Upper lobe of right lung (tissue), 1 donor: ENCODE data around the gene WBP1L. TPM values are rescaled to one million over a fixed set of nuclear protein-coding genes. Genes with fewer than 3 reads are reported as not detected.

Experiments
- ATAC-seq: fragments of 200-7000 bp; cut with Tn5 transposase; one replicate; pipeline ENCODE4 v1.9.1; 2020; ENCODE audit warnings: mild to moderate bottlenecking, moderate library complexity
- DNase-seq: peaks from one replicate; pipeline ENCODE4 v3.0.0-alpha.2; 2020
- H3K27ac ChIP-seq: fragments of 200-600 bp; one replicate; pipeline ENCODE4 v1.8.0; 2022
- H3K27me3 ChIP-seq: fragments of 200-600 bp; one replicate; pipeline ENCODE4 v1.8.0; 2022; ENCODE audit warnings: mild to moderate bottlenecking
- H3K36me3 ChIP-seq: fragments of 200-600 bp; one replicate; pipeline ENCODE4 v1.8.0; 2022
- H3K4me1 ChIP-seq: fragments of 200-600 bp; one replicate; pipeline ENCODE4 v1.8.0; 2022
- H3K4me3 ChIP-seq: fragments of 200-600 bp; one replicate; pipeline ENCODE4 v1.8.0; 2022; ENCODE audit warnings: mild to moderate bottlenecking
- H3K9me3 ChIP-seq: fragments of 200-600 bp; one replicate; pipeline ENCODE4 v1.8.0; 2022
- intact Hi-C: fragments of 100-400 bp; cut with DNase I; formaldehyde crosslinking; loops from one replicate; pipeline ENCODE4 v1.11.0; 2022
- total RNA-seq: library from RNA; stranded (reverse); fragmentation: NEBNext Ultra II Directional; extraction: Animal tissue kit (Norgen Biotek cat#: 25700); gene quantifications from one replicate; pipeline ENCODE4 v1.2.1, GENCODE V29; 2021
- TF ChIP-seq, protein P1 (sequence below): fragments of 200-600 bp; IDR thresholded peaks from one replicate; pipeline ENCODE4 v1.8.0; 2022; ENCODE audit warnings: antibody characterized with exemption
- donor health status: DM: no; HTN: yes; CAD: no; lungs with severe emphysema.

Gene WBP1L
- total RNA-seq, 1 donor from 2014 or later = 49.0 TPM

DNA sequence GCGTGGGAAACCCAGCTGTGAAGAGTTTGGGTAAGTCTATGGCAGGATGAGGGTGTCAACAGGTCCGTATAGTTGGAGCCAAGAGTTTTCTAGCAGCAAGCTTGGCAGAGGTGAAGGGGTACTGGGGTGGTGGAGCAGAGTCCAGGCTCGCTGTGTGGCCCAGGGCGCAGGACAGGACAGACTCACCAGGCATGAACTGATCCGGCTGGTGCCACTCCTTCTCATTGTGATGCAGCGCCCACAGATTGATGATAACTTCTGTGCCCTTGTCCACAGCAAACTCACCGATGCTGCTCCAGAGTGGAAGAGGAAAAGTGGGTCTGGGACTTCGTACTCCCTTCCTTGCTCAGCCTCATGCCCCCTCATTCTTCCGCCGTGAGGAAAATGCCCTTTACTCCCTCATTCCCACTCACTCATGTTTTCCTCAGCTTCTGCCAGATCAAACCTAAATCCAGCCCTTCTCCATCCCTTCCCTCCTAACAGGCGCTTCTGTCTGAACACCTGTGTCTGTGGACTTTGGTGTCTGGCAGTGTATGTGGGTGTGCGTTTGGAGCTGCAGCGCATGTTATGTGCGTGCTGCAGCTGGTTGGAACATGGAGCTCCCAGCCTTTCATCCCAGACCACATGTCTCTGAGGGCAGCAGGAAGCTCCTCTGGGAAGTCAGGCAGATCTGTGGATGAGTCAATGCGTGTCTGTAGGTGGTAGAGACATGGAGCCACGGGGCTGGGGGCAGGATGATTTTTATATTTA, 87.7 kb downstream of the WBP1L start:
- intact Hi-C loops = loop anchor here (10.0 kb wide), 1 partner anchor 73 kb away; no protein-coding TSS in a partner anchor
- TF ChIP-seq, protein P1, sequence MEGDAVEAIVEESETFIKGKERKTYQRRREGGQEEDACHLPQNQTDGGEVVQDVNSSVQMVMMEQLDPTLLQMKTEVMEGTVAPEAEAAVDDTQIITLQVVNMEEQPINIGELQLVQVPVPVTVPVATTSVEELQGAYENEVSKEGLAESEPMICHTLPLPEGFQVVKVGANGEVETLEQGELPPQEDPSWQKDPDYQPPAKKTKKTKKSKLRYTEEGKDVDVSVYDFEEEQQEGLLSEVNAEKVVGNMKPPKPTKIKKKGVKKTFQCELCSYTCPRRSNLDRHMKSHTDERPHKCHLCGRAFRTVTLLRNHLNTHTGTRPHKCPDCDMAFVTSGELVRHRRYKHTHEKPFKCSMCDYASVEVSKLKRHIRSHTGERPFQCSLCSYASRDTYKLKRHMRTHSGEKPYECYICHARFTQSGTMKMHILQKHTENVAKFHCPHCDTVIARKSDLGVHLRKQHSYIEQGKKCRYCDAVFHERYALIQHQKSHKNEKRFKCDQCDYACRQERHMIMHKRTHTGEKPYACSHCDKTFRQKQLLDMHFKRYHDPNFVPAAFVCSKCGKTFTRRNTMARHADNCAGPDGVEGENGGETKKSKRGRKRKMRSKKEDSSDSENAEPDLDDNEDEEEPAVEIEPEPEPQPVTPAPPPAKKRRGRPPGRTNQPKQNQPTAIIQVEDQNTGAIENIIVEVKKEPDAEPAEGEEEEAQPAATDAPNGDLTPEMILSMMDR = no peak
- no peak overlapping the region for H3K4me3 ChIP-seq
- H3K27me3 ChIP-seq = no peaks in the 10 kb centered on the region
- ATAC-seq = no peak
- H3K4me1 ChIP-seq = no peaks in the 10 kb centered on the region
- H3K36me3 ChIP-seq = no peaks in the 10 kb centered on the region
- H3K9me3 ChIP-seq = no peaks in the 10 kb centered on the region
- H3K27ac ChIP-seq = no peak overlapping the region
- no peak for DNase-seq

DNA sequence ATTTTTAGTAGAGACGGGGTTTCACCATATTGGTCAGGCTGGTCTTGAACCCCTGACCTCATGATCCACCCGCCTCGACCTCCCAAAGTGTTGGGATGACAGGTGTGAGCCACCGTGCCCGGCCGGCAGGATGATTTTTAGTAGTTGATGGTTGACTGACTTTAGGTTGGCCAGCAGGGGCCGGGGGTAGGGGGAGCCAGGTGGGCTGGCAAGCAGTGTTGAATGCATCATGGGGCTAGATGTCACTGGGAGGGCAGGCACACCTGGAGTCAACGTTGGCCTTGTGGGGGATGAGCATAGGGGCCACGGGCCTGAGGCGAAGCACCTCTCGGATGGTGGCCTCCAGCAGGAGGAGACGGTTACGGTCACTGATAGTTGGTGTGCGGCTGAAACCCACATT, 88.5 kb downstream of the WBP1L start:
- TF ChIP-seq, protein P1 = no peak
- Histone ChIP-seq H3K27ac (no peak overlapping the region), H3K4me3 (no peak overlapping the region), H3K9me3 (no peaks in the 10 kb centered on the region), H3K27me3 (no peaks in the 10 kb centered on the region), H3K36me3 (no peaks in the 10 kb centered on the region), H3K4me1 (no peaks in the 10 kb centered on the region)
- no peak for ATAC-seq
- intact Hi-C loops = loop anchor here (10.0 kb wide), 1 partner anchor 73 kb away; no protein-coding TSS in a partner anchor
- DNase-seq = no peak

DNA sequence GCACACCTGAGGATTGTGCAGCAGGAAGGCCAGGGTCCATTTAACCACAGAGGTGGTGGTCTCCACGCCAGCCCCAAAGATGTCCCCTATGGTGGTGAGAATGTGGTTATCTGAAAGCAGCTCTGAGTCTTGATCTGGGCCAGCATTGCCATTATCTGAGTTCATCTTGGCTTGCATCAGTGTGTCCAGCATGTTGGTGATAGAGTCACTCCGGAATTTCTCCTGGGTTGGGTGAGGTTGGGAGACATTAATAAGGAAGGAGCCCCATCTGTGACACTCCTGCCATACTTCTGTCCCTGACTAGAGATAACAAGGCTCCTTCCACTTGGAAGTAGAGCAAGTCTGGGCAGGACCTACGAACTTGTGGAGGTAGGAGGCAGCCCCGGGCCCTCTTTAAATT, 89.2 kb downstream of the WBP1L start:
- H3K4me1 ChIP-seq = no peaks in the 10 kb centered on the region
- no peaks in the 10 kb centered on the region for H3K36me3 ChIP-seq
- H3K27ac ChIP-seq = no peak overlapping the region
- H3K4me3 ChIP-seq = no peak overlapping the region
- H3K27me3 ChIP-seq = no peaks in the 10 kb centered on the region
- no peak for DNase-seq
- intact Hi-C loops = loop anchor here (10.0 kb wide), 1 partner anchor 72 kb away; no protein-coding TSS in a partner anchor
- H3K9me3 ChIP-seq = no peaks in the 10 kb centered on the region
- TF ChIP-seq, protein P1 = no peak
- ATAC-seq = no peak

DNA sequence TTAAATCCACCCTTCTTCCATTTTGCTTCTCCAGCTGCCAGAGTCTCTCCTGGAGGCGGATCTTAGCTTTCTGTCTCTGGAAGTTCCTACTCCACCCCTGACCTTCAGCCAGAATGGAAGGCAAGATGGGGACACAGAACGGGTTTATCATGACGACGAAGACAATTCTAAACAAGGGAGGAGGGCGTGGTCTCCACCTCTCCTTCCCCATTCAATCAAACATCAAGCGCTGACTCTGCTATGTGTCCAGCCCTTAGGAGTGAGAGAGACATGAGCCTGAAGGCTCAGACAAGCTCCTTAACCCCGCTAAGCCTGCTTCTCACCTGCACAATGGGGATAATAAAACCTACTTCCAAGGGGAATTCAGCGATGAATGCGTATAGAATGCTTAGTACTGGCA, 90.4 kb downstream of the WBP1L start:
- Histone ChIP-seq H3K9me3 (peaks cover 5% of the 10 kb centered on the region), H3K4me3 (no peak overlapping the region), H3K36me3 (no peaks in the 10 kb centered on the region), H3K27ac (no peak overlapping the region), H3K27me3 (no peaks in the 10 kb centered on the region), H3K4me1 (no peaks in the 10 kb centered on the region)
- TF ChIP-seq, protein P1 = no peak
- intact Hi-C loops = loop anchor here (10.0 kb wide), 1 partner anchor 71 kb away; no protein-coding TSS in a partner anchor
- ATAC-seq (no peak), DNase-seq (no peak)

DNA sequence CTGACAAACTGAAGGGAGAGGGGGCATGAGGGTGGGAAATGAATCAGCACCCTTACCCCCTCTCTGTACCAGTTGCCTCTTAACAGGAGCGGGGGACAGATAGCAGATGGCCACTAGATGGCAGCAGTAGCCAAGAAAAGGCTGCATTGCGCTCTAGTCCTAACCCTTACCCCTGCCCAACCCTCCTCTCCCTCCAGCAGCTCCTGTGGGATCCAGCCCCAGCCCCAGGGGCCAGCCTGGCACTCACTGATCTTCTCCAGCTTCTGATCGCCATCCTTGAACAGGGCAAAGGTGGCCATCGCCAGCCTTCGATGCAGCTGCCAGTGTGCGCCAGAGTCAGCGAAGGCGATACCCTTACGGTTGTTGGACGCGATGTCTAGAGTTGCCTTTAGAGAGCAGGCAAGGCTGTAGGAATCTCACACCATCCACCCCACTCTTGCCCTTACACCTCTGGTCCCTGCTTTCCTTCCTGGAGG, 91.3 kb downstream of the WBP1L start:
- peaks cover 5% of the 10 kb centered on the region for H3K9me3 ChIP-seq
- no peaks in the 10 kb centered on the region for H3K4me1 ChIP-seq
- DNase-seq (peak; percentile 76), ATAC-seq (peak; percentile 95)
- H3K4me3 ChIP-seq = no peak overlapping the region
- intact Hi-C loops = loop anchor here (10.0 kb wide), 1 partner anchor 70 kb away; no protein-coding TSS in a partner anchor
- H3K27me3 ChIP-seq = no peaks in the 10 kb centered on the region
- no peak overlapping the region for H3K27ac ChIP-seq
- H3K36me3 ChIP-seq = no peaks in the 10 kb centered on the region
- TF ChIP-seq, protein P1 = peak; percentile 91
